Right atrium auricular region (tissue), 2 donors: ENCODE measurements around the gene IFIT3. TPM values are rescaled to one million over a fixed set of nuclear protein-coding genes. Genes with fewer than 3 reads are reported as not detected.
A peak's percentile ranks its signal among the peaks of the same experiment; 100 is the strongest.
"Not testable (repeated sequence)": the region's sequence is repeated elsewhere in the genome, so short reads cannot be mapped to it uniquely, and the experiment has no call there.

Experiments used
- DNase-seq: peaks from one replicate; pipeline ENCODE4 v3.0.0-alpha.2; 2019; ENCODE audit warnings: low spot score
- H3K27ac ChIP-seq, 2 donors: fragments of 200-600 bp; sonication (generic); 1 replicate in 1 of 2; 2 replicates in 1 of 2; pipeline ENCODE4 v1.5.1; 2016 to 2019
- H3K27me3 ChIP-seq, 2 donors: fragments of 200-600 bp; sonication (generic); one replicate each; pipeline versions ENCODE4 v1.5.1 to v1.6.0; 2017 to 2019
- H3K36me3 ChIP-seq: fragments of 200-600 bp; sonication (generic); one replicate; pipeline ENCODE4 v1.5.1; 2016
- H3K4me1 ChIP-seq, 2 donors: fragments of 200-600 bp; sonication (generic); one replicate each; pipeline versions ENCODE4 v1.5.1 to v1.6.0; 2017 to 2019
- H3K4me3 ChIP-seq, 2 donors: fragments of 200-600 bp; sonication (generic); 1 replicate in 1 of 2; 2 replicates in 1 of 2; pipeline ENCODE4 v1.5.1; 2017 to 2019; ENCODE audit warnings: mild to moderate bottlenecking in 1 of 2, moderate library complexity in 1 of 2
- H3K9me3 ChIP-seq, 2 donors: fragments of 200-600 bp; sonication (generic); one replicate each; pipeline ENCODE4 v1.5.1; 2019
- total RNA-seq, 2 donors: library from RNA; depleted of rRNA; stranded (reverse); fragments of >200 nt; gene quantifications; one replicate each; pipeline ENCODE4 v1.1.0, GENCODE V29; 2016
- TF ChIP-seq, protein P1 (sequence below), 2 donors: fragments of 200-600 bp; sonication (generic); IDR thresholded peaks; one replicate each; pipeline ENCODE4 v1.5.1; 2019; ENCODE audit warnings: antibody characterized with exemption in 2 of 2

Gene IFIT3
- total RNA-seq, 2 donors from 2014 or later: 6.3 to 6.5 TPM

DNA sequence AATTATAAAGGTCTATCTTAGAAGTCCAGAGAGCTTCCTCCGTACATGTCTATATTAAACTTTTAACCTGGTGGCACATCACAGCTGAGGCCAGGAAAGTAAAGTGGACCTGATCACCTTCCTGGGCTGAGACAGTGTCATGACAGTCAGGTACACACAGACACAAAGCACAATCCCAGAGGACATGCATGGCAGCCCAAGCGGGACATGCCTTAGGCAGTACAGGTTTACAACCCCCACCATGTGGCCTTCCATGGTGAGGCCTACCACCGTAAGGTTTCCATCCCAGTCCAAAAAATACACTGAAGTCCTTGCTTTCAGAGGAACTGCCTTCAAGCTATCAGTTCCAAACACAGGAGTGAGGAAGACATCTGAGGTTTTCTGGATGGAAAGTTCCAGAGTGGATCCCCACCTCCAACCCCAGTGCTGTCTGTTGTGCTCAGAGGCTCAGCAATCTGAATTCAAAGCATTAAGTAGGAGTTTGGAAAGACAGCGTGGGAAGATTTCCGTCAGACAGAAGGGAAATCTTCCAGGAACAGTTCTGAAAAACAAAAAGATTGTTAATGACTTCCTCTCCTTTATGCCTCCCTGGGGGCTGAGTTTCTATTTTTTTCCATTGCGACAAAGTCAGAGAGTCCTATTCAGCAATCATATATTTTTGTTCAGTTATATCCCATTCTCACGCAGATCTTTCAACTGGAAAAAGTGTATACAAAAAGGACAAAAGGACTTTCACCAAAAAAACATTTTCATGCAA is 20.1 kb downstream of the IFIT3 start:
- TF ChIP-seq, protein P1, sequence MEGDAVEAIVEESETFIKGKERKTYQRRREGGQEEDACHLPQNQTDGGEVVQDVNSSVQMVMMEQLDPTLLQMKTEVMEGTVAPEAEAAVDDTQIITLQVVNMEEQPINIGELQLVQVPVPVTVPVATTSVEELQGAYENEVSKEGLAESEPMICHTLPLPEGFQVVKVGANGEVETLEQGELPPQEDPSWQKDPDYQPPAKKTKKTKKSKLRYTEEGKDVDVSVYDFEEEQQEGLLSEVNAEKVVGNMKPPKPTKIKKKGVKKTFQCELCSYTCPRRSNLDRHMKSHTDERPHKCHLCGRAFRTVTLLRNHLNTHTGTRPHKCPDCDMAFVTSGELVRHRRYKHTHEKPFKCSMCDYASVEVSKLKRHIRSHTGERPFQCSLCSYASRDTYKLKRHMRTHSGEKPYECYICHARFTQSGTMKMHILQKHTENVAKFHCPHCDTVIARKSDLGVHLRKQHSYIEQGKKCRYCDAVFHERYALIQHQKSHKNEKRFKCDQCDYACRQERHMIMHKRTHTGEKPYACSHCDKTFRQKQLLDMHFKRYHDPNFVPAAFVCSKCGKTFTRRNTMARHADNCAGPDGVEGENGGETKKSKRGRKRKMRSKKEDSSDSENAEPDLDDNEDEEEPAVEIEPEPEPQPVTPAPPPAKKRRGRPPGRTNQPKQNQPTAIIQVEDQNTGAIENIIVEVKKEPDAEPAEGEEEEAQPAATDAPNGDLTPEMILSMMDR (IDR thresholded peaks at IDR 0.05): no peak
- H3K4me3 ChIP-seq: no peak overlapping the region
- H3K27me3 ChIP-seq: no peaks in the 10 kb centered on the region
- no peaks in the 10 kb centered on the region for H3K36me3 ChIP-seq
- DNase-seq: no peak
- peak overlapping the region; percentile 59 to 66 for H3K27ac ChIP-seq
- peaks cover 0 to 61% of the 10 kb centered on the region in 2 donors for H3K4me1 ChIP-seq
- no peaks in the 10 kb centered on the region for H3K9me3 ChIP-seq

DNA sequence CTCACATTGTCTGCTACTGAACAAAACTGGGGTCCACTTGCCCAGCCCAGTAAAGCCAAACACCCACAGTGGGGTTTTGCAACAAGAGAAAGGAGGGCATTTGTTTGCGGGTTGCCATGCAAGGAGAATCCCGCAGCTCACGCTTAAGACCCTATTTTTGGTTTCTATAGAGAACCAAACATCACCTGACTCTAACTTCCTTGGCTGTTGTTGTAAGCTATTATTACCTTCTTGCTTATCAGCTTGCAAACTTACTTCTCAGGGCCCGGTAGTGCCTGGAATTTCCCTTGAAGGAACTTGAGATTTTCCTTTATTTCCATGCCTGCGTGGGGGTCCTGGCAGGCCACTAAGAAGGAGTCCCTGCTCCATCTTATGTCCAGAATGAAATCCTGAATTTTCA is 20.7 kb downstream of the IFIT3 start:
- Histone ChIP-seq H3K4me1 (peaks cover 0 to 57% of the 10 kb centered on the region in 2 donors), H3K4me3 (no peak overlapping the region)
- TF ChIP-seq, protein P1 (IDR thresholded peaks at IDR 0.05): no peak

DNA sequence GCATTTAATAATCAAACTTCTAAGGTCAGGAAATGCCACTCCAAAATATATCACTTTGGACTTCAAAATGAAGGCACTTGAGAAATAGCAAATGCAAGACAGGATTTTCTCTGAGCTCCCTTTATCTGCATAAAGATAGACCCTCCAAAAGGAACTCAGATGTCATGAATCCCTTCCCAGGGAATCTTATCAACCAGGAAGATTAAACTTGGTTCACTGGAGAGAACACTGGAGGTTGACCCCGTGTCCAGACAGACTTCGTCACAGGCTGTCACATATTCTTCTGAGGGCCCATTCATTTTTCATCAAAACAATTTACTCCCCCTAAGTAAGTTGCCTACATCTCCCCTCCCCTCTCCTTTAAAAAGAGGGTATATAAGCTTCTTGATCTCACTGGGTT is 21.2 kb downstream of the IFIT3 start:
- no peaks in the 10 kb centered on the region for H3K9me3 ChIP-seq
- H3K36me3 ChIP-seq: no peaks in the 10 kb centered on the region
- TF ChIP-seq, protein P1 (IDR thresholded peaks at IDR 0.05): no peak
- H3K27me3 ChIP-seq: no peaks in the 10 kb centered on the region
- H3K4me3 ChIP-seq: no peak overlapping the region
- peak overlapping the region; percentile 59 to 66 for H3K27ac ChIP-seq
- H3K4me1 ChIP-seq: peaks cover 0 to 57% of the 10 kb centered on the region in 2 donors
- no peak for DNase-seq

More for the DNA sequence above, 20.7 kb downstream of the IFIT3 start:
- no peaks in the 10 kb centered on the region for H3K9me3 ChIP-seq
- no peaks in the 10 kb centered on the region for H3K27me3 ChIP-seq
- H3K27ac ChIP-seq: peak overlapping the region; percentile 59 to 66
- H3K36me3 ChIP-seq: no peaks in the 10 kb centered on the region
- DNase-seq: no peak

DNA sequence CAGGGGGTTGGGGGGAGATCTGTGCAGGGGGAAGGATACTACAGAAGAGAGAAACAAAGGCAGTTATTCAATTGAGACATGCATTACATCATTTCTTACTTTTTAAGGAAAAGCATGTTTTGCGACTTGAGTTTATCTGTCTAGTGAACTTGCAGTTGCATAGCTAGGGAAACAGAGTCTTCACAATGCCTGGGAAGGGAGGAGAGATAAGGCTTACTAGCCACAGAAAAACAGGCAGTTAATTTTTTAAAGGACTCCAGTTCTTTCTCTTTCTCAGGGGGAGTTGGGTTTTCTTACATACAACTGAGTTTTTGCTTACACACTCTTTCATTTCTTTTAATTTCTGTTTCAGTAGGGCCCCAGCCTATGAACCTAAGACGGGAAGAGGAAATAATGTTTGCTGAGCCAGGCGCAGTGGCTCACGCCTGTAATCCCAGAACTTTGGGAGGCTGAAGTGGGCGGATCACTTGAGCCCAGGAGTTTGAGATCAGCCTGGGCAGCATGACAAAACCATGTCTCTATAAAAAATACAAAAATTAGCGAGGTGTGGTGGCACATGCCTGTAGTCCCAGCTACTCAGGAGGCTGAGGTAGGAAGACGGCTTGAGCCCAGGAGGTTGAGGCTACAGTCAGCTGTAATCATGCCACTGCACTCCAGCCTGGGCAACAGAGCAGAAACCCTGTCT is 23.0 kb downstream of the IFIT3 start:
- not testable (repeated sequence) for H3K9me3 ChIP-seq, H3K27me3 ChIP-seq, H3K4me3 ChIP-seq, H3K36me3 ChIP-seq
- Histone ChIP-seq H3K4me1 (peaks cover 0 to 57% of the 10 kb centered on the region in 2 donors), H3K27ac (peak overlapping the region; percentile 76 to 77)
- DNase-seq: peak; percentile 76

DNA sequence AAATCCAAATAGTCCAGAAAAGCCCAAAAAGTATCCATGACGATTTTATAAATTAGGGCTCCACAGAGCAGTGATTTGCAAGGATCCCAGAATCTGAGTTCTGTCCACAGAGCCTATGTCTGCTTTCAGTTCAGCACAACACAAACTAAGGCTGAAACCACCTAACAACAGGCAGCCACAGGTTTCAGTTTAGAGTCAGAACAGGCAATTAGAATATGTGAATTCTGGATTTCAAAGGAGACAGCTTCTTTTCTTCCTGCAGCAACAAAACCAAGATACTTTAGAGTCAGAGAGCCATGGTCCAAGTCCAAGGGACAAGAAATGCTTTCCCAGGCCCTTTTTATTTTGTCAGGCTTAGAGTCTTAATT is 23.6 kb downstream of the IFIT3 start:
- no peaks in the 10 kb centered on the region for H3K9me3 ChIP-seq
- H3K27me3 ChIP-seq: no peaks in the 10 kb centered on the region
- no peak overlapping the region for H3K4me3 ChIP-seq
- H3K36me3 ChIP-seq: no peaks in the 10 kb centered on the region
- DNase-seq: no peak
- TF ChIP-seq, protein P1 (IDR thresholded peaks at IDR 0.05): no peak
- peaks cover 0 to 53% of the 10 kb centered on the region in 2 donors for H3K4me1 ChIP-seq
- peak overlapping the region; percentile 76 to 77 for H3K27ac ChIP-seq

DNA sequence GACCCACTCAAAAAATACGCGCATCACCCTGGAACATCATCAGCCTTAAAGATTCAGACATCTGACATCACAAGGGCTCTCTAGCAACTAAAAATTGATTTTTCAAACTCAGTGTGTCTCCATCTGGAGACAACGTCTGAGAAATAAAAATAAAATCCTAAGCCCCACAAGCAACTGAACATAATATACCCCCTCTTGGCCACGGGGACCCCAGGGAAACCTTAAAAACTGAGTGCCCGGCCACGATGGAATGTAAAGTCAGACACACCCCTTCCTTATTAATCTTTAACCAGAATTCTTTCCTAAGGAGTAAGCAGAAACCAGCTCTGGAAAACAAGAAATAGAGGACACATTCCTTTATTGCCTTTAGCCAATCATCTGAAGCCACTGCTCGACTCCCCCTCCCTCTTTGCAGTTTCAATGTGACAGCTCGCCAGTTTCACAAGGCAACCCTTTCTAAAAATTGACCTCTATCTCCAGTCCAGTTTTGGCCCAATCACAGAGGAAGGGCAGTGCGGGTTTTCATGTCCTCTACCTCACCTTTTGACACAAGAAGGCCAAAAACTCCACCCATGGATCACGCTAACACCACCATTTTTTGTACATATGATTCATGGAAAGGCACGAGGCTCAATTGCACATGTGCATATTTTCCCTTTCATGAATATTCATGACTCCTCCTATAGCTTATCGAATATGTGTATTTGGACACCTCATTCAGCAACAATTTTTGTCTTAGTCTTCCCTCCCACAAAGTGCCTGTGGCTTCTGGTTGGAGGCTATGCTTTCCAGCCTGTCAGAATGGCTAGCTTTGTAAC is 24.2 kb downstream of the IFIT3 start:
- Histone ChIP-seq H3K9me3 (no peaks in the 10 kb centered on the region), H3K36me3 (no peaks in the 10 kb centered on the region), H3K27me3 (no peaks in the 10 kb centered on the region), H3K4me1 (peaks cover 0 to 47% of the 10 kb centered on the region in 2 donors), H3K27ac (peak overlapping the region; percentile 76 to 77), H3K4me3 (no peak overlapping the region)
- DNase-seq: peak; percentile 80
- TF ChIP-seq, protein P1 (IDR thresholded peaks at IDR 0.05): no peak
